Breast epithelium (tissue), 4 donors: ENCODE measurements around the gene NEDD4L. TPM values are rescaled to one million over a fixed set of nuclear protein-coding genes. Genes with fewer than 3 reads are reported as not detected.
A peak's percentile ranks its signal among the peaks of the same experiment; 100 is the strongest.

Experiments used
- DNase-seq, 2 donors: peaks; one replicate each; pipeline ENCODE4 v3.0.0-alpha.2; 2019; ENCODE audit warnings: low spot score in 2 of 2
- H3K27ac ChIP-seq, 2 donors: fragments of 200-600 bp; sonication (generic) in 1 of 2; one replicate each; pipeline ENCODE4 v1.5.1; 2016 to 2019; ENCODE audit warnings: mild to moderate bottlenecking in 1 of 2
- H3K27me3 ChIP-seq, 2 donors: fragments of 200-600 bp; sonication (generic) in 1 of 2; one replicate each; pipeline versions ENCODE4 v1.5.1 to v1.6.0; 2017 to 2019; ENCODE audit warnings: control low read depth in 1 of 2, mild to moderate bottlenecking in 1 of 2
- H3K36me3 ChIP-seq: fragments of 200-600 bp; one replicate; pipeline ENCODE4 v1.5.1; 2019
- H3K4me1 ChIP-seq, 2 donors: fragments of 200-600 bp; sonication (generic); one replicate each; pipeline ENCODE4 v1.5.1; 2016 to 2019; ENCODE audit warnings: control low read depth in 1 of 2
- H3K4me3 ChIP-seq, 3 donors: fragments of 200-600 bp; sonication (generic); 1 replicate in 2 of 3; 2 replicates in 1 of 3; pipeline ENCODE4 v1.5.1; 2016 to 2019; ENCODE audit warnings: mild to moderate bottlenecking in 3 of 3, moderate library complexity in 2 of 3
- H3K9me3 ChIP-seq, 2 donors: fragments of 200-600 bp; sonication (generic) in 1 of 2; one replicate each; pipeline ENCODE4 v1.5.1; 2016 to 2019; ENCODE audit warnings: control low read depth in 1 of 2
- CTCF ChIP-seq, 3 donors: fragments of 450-650 bp; IDR thresholded peaks; one replicate each; pipeline ENCODE4 v1.5.1; 2016 to 2017; ENCODE audit warnings: antibody characterized with exemption in 3 of 3, mild to moderate bottlenecking in 3 of 3, moderate library complexity in 3 of 3
- POLR2A ChIP-seq: fragments of 450-650 bp; IDR thresholded peaks from one replicate; pipeline ENCODE4 v1.6.1; 2016; ENCODE audit warnings: antibody characterized with exemption, mild to moderate bottlenecking, moderate library complexity
- POLR2AphosphoS5 ChIP-seq, 3 donors: sonication (generic); formaldehyde crosslinking; IDR thresholded peaks; one replicate each; pipeline ENCODE4 v1.6.1; 2017; ENCODE audit warnings: antibody characterized with exemption in 3 of 3
- intact Hi-C: fragments of 100-400 bp; cut with DNase I; formaldehyde crosslinking; loops from one replicate; pipeline ENCODE4 v1.15.1; 2023; ENCODE audit warnings: low total_unique reads
- total RNA-seq, 3 donors: library from RNA; depleted of rRNA; stranded (reverse); fragments of >200 nt; gene quantifications; one replicate each; pipeline ENCODE4 v1.1.0, GENCODE V29; 2016

Gene NEDD4L
- total RNA-seq, 3 donors from 2014 or later = 26.2 to 162 (median 106) TPM

- H3K4me3 ChIP-seq = no peak overlapping the region
- H3K36me3 ChIP-seq = peaks cover 4% of the 10 kb centered on the region
- TF ChIP-seq POLR2AphosphoS5 (IDR thresholded peaks at IDR 0.05) (no peak), CTCF (IDR thresholded peaks at IDR 0.05) (no peak), POLR2A (no peak)
- H3K27me3 ChIP-seq = no peaks in the 10 kb centered on the region
- no peaks in the 10 kb centered on the region for H3K9me3 ChIP-seq
- intact Hi-C loops = no loop called here
- DNase-seq = no peak
- no peaks in the 10 kb centered on the region for H3K4me1 ChIP-seq
- no peak overlapping the region for H3K27ac ChIP-seq
These were observed 346.4 kb downstream of the NEDD4L start for GRCh38 chr18:58390399-58390798.

- TF ChIP-seq POLR2AphosphoS5 (IDR thresholded peaks at IDR 0.05) = no peak
- TF ChIP-seq POLR2A = no peak
- no peak for TF ChIP-seq CTCF (IDR thresholded peaks at IDR 0.05)
- Histone ChIP-seq H3K27me3 (no peaks in the 10 kb centered on the region), H3K4me3 (no peak overlapping the region), H3K4me1 (no peaks in the 10 kb centered on the region), H3K36me3 (no peaks in the 10 kb centered on the region), H3K27ac (no peak overlapping the region), H3K9me3 (no peaks in the 10 kb centered on the region)
- no peak for DNase-seq
- intact Hi-C loops = no loop called here
These were observed 347.3 kb downstream of the NEDD4L start for GRCh38 chr18:58391231-58391825.

- H3K4me1 ChIP-seq = no peaks in the 10 kb centered on the region
- no peaks in the 10 kb centered on the region for H3K27me3 ChIP-seq
- TF ChIP-seq POLR2A = no peak
- TF ChIP-seq POLR2AphosphoS5 (IDR thresholded peaks at IDR 0.05) = no peak
- TF ChIP-seq CTCF (IDR thresholded peaks at IDR 0.05) = no peak
- no peak overlapping the region for H3K4me3 ChIP-seq
- intact Hi-C loops = no loop called here
- H3K36me3 ChIP-seq = no peaks in the 10 kb centered on the region
- no peaks in the 10 kb centered on the region for H3K9me3 ChIP-seq
- H3K27ac ChIP-seq = peak overlapping the region in 1 of 2 donors; percentile 32
- no peak for DNase-seq
These were observed 347.9 kb downstream of the NEDD4L start for GRCh38 chr18:58391932-58392323.

- peak overlapping the region in 1 of 2 donors; percentile 33 for H3K27ac ChIP-seq
- H3K36me3 ChIP-seq = no peaks in the 10 kb centered on the region
- H3K9me3 ChIP-seq = no peaks in the 10 kb centered on the region
- H3K4me1 ChIP-seq = no peaks in the 10 kb centered on the region
- no peaks in the 10 kb centered on the region for H3K27me3 ChIP-seq
- no peak overlapping the region for H3K4me3 ChIP-seq
- no peak for DNase-seq
- intact Hi-C loops = no loop called here
- TF ChIP-seq POLR2A = no peak
- TF ChIP-seq POLR2AphosphoS5 (IDR thresholded peaks at IDR 0.05) = no peak
- TF ChIP-seq CTCF (IDR thresholded peaks at IDR 0.05) = no peak
These were observed 348.4 kb downstream of the NEDD4L start for GRCh38 chr18:58392324-58393000.

GRCh38 chr18:58393295-58393694 is 349.3 kb downstream of the NEDD4L start:
- no peaks in the 10 kb centered on the region for H3K36me3 ChIP-seq
- DNase-seq = no peak
- H3K4me3 ChIP-seq = no peak overlapping the region
- no peaks in the 10 kb centered on the region for H3K27me3 ChIP-seq
- TF ChIP-seq POLR2AphosphoS5 (IDR thresholded peaks at IDR 0.05) (no peak), CTCF (IDR thresholded peaks at IDR 0.05) (no peak), POLR2A (no peak)
- H3K9me3 ChIP-seq = no peaks in the 10 kb centered on the region
- intact Hi-C loops = no loop called here
- H3K4me1 ChIP-seq = no peaks in the 10 kb centered on the region
- peak overlapping the region in 1 of 2 donors; percentile 33 for H3K27ac ChIP-seq
